ENCODE data around the gene UBE2J1.

- TF ChIP-seq EZH2phosphoT487 (IDR thresholded peaks at IDR 0.05; ENCODE audit: insufficient read depth, low read depth) (no peak), EZH2 (IDR thresholded peaks at IDR 0.05; ENCODE audit: insufficient read depth, poor library complexity, severe bottlenecking) (no peak)
These were observed 28.5 kb upstream of the UBE2J1 start for GRCh38 chr6:89381031-89381430.
